Measurements from ENCODE around the gene AOPEP.
"Not testable (repeated sequence)": the region's sequence is repeated elsewhere in the genome, so short reads cannot be mapped to it uniquely, and the experiment has no call there.

Gene AOPEP

GRCh38 chr9:94921656-94922055, 195.2 kb downstream of the AOPEP start:
- no peak for DNase-seq

DNA sequence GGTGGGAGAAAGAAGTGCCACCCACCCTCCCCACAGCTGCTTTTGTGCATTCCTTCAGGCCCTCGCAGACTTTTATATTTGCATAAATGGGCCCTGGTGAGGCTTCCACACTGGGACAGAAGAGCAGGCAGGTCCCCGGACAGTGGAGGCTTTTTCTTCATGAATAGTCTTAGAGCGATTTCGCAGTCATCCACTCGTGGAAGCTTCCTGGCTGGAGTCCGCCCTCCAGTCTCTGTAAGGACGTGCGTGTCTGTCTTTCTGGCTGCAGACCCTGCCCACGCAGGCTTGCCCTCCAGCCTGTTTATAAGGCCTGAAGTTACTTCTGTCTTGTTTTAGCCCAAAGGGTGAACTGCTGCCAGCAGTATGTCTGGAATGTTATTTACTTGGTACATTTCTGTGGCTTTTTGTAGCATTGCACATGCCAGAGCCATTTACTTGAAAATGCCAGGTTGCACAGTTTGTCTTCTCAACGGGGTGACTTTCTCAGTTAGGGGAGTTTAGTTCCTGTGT, 195.7 kb downstream of the AOPEP start:
- no peak for DNase-seq

DNA sequence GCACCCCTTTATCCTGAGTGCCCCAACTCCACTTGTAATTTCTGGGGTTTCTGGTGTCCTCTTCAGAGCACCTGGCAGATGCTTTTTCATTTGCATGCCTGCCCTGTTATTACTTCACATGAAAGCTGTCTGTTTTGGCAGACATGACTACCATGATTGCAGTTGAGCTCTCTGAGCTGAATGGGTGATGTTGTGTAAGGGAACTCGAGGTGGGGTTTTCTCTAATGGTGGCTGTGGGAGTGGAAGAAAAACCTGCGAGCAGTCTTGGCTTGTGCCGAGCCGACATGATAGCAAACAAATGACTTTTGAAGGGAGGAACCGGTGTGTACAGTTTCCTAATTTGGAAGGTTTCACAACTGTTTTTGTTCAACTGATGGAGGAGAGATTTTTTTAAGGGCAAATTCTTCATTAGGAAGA, 196.2 kb downstream of the AOPEP start:
- no peak for DNase-seq

GRCh38 chr9:94923326-94924089, 197.0 kb downstream of the AOPEP start:
- no peak for DNase-seq

- DNase-seq: no peak
Observed at GRCh38 chr9:94925751-94926430, 199.4 kb downstream of the AOPEP start.

DNA sequence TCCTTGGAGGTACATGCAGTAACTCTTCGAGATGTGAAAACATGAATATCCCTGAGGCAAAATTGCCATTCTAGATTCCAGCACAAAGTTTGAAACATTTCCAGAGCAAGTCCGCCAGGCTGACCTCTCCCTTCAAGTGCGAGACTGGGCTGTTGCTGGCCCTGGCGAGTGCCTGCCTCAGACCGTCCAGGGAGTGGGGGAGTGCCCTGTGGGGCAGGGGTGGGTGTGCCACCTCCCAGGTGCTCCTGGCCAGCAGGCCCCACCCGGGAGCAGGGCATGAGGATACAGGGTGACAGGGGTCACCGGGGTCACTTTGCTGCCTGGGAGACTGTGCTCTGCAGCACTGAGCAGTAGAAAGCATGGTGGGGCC, 199.9 kb downstream of the AOPEP start:
- DNase-seq: no peak

DNA sequence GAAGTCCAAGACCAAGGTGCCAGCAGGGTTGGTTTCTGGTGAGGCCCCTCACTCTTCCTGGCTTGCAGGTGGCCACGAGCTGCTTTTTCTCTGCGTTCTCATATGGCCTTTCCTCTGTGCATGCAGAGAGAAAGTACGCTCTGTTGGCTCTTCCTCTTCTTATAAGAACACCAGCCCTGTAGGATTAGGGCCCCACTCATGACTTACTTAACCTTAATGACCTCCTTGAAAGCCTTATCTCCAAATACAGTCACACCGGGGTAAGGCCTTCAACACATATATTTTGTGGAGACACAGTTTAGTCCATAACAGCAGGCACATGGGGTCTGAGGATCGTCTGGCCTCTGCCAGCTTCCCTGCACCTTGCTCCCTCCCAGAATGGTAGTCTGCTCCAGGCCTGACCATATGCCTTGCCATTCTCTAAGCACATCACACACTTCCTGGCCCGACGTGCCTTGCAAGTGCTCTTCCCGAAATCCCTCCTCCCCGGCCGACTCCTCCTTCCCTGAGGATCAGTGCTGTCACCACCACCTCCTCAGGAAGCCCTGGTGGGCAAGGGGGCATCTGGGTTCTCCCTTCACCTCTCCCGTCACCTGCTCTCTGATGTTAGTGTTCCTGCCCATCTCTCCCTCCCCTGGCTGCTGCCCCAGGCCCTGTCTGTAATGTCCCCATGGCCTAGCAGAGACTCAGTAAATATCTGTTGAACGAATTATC, 200.7 kb downstream of the AOPEP start:
- no peak for DNase-seq

DNA sequence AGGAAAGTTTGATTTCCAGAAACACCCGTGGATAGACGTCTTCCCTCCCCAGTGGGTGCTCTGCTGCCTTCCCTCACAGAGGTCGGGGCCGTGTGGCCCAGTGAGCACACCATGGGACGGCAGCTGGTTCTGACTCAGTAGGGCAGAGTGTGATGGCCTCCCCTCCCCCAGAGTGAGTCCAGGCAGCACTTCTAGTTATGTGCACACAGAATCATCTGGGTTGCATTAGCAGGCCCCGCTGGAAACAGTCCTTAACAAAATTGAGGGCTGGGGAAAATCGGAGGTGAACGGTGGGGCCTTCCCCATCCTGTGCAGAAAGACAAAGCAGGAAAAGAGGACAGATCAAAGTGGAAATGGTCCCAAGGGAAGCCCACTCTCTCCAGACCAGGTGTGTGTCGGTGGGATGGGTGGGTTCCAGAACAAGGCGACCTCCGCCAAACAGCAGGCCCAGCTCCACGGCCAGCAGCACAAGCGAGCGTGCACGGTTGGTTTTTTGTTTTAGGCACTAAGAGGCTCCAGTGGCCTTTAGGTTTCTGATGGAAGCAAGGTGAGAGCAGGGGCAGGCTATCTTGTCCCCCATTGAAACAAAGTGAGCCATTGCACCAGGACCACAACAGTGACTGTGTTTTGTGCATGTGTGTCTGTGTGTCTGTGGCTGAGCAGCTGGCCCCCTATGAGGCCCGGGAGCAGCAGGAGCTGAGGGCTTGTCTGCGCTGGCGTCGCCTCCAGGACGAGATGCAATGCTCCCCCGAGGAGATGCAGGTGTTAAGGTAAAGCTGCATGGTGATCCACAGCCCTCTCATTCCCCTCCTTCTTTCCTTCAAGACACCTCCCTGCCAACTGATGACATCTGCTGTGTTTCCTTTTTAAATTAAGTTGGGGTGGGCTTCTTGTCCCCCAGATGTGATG, 201.5 kb downstream of the AOPEP start:
- DNase-seq: no peak

- no peak for DNase-seq
Observed at GRCh38 chr9:94928691-94929368, 202.3 kb downstream of the AOPEP start.

- DNase-seq: no peak
Observed at GRCh38 chr9:94929369-94929756, 202.9 kb downstream of the AOPEP start.

DNA sequence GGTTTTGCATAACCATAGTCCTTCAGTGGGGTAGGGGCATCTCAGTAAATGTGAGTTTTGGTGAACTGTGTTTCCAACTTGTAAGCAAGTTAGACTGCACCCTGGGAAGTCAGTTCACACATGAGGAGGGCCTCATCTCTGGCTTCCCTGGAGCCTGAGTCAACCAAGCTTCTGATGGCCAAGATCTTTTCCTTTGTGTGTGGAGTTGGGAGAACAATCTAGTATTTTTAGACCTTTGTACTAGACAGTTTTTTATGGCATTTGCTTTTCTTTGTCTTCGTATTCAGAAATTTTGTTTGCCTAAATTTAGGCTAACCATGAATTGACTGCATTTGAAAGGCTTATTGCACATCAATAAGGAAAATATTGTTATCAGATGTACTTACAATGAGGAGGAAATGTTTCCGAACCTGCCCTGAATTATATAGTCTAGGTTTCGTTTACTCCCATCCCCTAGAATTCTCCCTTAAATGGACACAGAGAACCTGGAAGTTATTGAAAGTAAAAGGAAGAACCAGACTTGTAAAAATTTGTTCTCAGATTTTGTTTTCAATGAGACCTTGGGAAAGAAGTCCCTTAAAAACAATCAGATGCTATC, 204.6 kb downstream of the AOPEP start:
- DNase-seq: no peak

DNA sequence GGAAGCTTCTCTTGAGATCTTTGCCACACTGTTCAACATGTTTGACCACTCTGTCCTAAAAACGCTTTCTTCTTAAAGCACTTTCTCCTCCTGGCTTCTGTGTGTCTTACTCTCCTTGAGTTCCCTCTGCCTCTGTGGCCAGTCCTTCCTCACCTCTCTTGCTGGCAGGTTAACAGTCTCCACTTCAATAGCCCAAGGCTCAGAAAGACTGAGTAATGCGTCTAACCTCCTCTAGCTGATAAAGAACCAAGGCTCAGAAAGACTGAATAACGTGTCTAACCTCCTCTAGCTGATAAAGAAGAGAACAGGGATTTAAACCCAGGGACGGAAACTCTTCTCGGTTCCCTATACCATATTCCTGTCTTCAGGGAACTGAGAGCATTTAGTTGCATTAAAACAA, 205.2 kb downstream of the AOPEP start:
- DNase-seq: no peak

- DNase-seq: no peak
Observed at GRCh38 chr9:94932652-94933510, 206.4 kb downstream of the AOPEP start.

DNA sequence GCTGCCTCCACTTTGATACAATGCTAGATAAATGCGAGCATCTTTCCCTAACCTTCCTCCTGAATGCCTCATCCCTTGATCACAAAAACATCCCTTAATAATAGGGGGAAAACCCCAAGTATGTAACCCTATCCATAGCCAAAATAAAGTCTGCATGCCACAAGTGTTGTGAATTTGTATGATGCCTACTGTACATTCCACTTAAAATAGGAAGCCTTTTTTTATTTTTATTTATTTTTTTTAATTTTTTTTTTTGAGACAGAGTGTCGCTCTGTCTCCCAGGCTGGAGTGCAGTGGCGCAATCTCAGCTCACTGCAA, 207.0 kb downstream of the AOPEP start:
- DNase-seq: no peak

DNA sequence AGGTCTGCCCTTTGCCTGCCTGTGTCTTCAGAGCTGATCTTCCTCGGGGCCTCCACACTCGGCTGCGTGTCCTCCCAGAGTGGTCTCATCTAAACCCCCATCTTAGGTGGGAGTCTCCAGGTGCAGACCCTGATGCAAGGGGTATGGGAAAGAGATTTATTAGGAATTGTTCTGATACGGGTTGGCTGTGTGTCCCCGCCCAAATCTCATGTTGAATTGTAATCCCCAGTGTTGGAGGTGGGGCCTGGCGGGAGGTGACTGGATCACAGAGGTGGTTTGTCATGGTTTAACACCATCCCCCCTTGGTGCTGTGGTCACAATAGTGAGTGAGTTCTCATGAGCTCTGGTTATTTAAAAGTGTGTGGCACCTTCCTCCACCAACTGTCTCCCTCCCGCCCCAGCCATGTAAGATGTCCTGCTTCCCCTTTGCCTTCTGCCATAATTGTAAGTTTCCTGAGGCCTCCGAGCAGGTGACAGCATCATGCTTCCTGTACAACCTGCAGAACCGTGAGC, 208.4 kb downstream of the AOPEP start:
- no peak for DNase-seq

DNA sequence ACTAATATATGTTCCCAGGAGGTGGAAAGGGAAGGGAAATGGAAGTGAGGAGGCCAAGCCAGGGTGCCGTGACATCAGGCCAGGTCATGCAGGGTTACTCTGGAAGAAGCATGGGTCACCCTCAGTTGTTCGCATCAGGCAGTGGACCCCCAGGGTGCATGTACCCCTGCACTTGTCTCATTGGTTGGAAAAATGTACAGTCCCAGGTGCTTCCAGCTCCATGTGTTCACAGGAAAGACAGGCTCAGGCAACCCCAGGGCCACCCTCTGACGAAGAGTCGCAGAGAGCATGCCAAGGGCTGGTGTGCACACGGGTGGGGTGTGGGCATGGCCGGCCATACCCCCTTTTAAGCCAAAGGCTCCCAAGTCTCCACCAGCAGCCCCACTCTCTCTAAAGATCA, 208.9 kb downstream of the AOPEP start:
- DNase-seq: no peak

DNA sequence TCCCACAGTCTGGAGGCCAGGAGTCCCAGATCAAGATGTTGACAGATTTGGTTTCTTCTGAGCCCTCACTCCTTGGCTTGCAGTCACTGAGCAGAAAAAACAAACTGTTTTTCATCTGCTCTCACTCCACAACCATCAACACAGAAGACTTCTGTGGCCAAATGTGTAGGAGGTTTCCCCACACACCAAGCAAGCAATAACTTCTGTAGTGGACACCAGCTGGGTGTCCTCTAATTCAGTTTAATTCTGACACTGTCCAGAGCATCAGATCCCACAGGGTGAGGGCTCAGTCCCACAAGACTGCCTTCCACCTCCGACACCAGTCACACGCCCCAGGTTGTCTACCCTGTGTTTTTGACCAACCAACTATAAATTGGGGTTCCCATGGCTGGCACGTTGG, 209.9 kb downstream of the AOPEP start:
- no peak for DNase-seq

DNA sequence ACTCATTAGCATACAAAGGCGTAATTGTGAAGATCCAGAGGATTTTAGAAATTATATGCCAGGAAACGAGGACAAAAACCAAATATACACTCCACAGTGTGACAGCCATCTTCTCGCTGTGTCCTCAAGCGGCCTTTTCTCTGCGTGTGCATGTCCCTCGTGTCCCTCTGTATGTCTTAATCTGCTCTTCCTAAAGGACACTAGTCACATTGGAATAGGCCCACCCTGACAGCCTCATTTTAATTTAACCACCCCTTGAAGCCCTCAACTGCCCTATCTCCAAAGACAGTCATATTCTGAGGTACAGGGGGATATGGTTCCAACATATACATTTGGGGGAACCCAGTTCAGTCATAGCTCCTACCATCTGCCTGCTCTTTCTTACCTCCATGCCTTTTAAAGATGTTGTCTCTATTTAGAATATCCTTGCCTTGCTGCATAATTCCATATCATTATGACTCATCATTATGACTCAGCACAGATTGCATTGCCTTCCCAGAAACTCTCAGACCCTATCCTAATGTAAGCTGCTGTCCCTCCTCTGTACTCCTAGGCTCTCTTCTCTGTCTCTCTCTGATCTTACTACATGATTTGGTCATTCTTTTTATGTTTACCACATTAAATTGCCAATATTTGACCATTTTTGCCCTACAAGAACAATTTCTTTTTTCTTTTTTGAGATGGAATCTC, 210.9 kb downstream of the AOPEP start:
- DNase-seq: no peak

DNA sequence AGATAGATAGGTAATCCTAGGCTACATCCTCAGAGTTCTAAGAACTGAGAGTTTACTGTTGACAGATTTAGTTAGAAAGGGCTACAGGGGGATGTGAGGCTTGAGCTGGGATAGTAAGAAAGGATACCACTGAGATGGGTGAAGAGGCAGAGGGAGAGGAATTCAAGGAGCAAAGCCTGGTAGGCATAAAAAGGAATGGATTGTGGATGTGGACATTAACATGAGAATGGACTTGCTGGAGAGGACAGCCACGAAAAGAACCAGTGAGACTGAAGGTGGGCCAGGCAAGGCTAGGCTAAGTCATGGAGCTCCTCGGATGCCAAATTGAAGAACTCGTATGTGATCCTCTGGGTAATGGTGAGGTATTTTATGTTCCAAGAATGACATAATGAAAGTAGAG, 211.9 kb downstream of the AOPEP start:
- no peak for DNase-seq

- DNase-seq: not testable (repeated sequence)
Observed at GRCh38 chr9:94940296-94940695, 213.8 kb downstream of the AOPEP start.
